Stimulated activated CD4-positive, alpha-beta T cell treated with anti-CD3 and anti-CD28 coated beads, Interleukin-1b, Interleukin-23, amount 100 ng/mL, for 4 hours (primary cell): ENCODE data around the gene STIM2.

ENCODE experiments used
- DNase-seq, 2 donors: peaks; one replicate each; pipeline ENCODE4 v3.0.0-alpha.2; 2020; ENCODE audit warnings: low read depth in 2 of 2

Gene STIM2

DNA sequence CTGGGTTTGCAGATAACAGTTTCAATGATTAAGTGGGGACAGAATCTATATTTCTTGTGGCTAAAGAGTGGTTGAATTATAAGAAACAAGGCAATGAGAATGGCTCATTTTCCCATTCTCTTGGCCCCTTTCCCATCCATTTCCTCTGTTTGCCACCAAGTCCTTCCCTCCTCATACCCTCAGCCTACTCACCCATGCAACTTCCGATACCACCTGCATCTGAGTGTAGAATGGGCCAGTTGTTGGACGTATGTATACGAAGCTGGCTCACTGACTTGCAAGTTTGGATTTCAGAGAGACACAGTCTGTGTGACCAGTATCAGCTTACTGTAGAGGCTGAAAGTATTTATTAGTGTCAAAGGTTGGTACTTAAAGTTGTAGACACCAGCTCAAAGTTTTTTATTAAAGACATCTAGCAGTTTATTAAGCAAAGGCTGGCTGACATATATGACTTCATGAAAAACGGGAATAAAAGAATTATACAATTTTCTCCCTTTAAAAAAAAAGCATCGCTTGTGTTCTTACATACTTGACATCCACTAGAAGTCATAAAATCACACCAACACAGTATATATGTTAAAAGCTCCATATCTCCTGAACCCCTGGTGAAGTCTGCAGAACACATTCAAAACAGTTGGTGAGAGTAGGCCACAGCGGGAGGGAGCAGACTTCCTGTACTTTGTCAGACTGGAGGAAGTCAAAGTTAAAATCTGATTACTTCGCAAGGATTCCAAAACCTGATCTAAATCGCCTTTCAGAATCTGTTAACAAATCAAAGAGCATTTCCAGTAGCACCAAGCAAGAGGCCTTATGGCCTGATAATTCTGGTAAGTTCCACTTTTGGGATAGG, 22.4 kb upstream of the STIM2 start:
- DNase-seq: no peak

DNA sequence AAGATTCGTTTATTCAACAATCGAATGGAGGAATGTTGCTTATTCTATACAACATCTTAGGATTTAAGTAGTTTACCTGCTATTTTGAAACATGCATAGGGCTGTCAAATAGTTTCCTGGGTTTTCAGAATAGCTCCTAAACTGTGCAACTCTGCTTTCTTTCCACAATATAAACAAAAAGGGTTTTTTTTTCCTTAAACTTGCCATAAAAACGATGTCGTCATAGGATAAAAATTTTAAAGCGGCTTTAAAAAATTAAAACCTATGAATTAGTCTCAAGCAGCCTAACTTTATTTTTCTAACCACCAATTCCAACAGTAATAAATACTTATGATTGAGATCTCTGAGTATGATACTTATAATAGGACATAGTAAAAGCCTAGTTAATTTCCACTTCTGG, 21.6 kb upstream of the STIM2 start:
- DNase-seq: no peak

DNA sequence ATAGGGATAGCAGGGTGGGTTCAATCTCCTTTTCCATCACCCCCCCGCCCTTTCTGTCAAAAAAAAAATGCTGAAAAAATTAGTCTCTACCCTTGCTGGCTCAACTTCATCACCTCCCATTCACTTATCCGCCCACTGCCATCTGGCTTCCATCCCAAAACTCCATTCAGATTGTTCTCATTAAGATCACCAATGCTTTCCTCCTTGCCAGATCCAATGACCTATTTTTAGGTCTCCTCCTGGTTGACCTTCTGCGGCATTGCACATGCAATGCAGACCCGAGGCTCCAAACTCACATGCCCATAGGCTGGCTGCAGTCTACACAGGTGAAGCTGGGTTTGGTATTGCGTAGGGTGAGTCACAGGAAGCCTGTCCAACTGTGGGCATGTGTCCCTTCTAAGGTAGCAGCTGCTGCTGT, 21.1 kb upstream of the STIM2 start:
- no peak for DNase-seq

GRCh38 chr4:26840786-26841185, 19.9 kb upstream of the STIM2 start:
- DNase-seq: no peak

- DNase-seq: no peak
Measured at GRCh38 chr4:26842911-26843310, 17.7 kb upstream of the STIM2 start.

DNA sequence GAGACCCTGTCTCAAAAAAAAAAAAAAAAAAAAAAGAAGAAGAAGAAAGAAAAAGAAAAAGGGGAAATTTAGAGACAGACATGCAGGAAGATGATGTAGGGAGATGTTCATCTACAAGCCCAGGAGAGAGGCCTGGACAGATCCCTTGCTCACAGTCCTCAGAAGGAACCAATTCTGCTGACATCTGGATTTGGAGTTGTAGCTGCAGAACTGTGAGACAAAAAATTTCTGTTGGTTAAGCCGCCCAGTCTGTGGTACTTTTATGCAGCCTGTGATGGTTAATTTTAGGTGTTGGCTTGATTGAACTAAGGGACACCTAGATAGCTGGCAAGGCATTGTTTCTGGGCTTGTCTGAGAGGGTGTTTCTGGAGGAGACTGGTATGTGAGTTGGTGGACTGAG, 10.1 kb upstream of the STIM2 start:
- DNase-seq: no peak

DNA sequence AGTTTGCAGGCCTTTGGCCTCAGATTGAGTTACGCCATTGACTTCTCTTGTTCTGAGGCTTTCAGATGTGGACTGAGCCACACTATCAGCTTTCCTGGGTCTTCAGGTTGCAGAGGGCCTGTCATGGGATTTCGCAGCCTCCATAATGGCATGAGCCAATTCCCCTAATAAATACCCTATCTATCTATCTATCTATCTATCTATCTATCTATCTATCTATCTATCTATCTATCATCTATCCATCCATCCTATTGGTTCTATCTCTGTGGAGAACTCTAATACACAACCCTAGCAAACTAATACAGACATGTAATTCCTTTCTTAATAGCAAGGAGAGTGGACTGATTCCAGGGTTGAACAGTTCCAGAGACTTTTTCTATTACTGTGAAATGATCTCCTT, 9.5 kb upstream of the STIM2 start:
- no peak for DNase-seq

DNA sequence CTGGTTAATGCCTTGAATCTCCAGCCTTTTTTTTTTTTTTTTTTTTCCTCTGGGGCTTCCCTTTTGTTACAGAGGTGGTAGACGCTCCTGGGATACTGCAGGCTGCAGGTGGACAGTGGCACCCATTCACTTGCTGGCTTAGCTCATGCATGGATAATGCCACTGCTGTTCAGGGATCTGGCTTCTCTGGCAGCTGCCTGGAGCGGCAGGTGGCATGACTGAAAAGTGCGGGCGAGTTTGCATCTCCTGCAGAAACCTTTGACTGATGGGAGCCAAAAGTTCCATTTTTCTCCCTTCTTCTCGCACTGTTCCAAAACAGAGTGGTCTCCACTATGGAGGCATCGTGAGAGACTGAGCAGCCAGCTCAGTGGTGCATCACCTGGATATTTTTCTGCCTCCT, 5.9 kb upstream of the STIM2 start:
- DNase-seq: no peak

DNA sequence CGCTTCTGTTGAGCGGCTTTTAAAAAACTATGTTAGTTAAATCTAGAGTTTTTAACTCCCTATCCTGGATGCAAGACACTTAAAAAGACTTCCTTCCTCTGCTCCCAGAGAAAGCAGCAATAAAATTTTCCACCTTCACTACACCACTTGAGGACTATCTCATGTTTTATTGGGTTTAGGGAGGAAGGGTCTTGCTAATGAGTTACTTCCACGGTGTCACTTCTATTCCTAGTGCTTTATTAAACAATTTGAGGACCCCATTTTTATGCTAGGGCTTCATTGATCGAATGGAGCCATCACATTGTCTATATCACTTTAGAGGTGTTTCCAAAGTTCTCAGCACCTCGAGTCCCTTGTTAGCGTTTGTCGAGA, 3.7 kb upstream of the STIM2 start:
- DNase-seq: no peak

- peak; percentile 92 to 93 for DNase-seq
Measured at GRCh38 chr4:26857278-26858034, 3.2 kb upstream of the STIM2 start.

DNA sequence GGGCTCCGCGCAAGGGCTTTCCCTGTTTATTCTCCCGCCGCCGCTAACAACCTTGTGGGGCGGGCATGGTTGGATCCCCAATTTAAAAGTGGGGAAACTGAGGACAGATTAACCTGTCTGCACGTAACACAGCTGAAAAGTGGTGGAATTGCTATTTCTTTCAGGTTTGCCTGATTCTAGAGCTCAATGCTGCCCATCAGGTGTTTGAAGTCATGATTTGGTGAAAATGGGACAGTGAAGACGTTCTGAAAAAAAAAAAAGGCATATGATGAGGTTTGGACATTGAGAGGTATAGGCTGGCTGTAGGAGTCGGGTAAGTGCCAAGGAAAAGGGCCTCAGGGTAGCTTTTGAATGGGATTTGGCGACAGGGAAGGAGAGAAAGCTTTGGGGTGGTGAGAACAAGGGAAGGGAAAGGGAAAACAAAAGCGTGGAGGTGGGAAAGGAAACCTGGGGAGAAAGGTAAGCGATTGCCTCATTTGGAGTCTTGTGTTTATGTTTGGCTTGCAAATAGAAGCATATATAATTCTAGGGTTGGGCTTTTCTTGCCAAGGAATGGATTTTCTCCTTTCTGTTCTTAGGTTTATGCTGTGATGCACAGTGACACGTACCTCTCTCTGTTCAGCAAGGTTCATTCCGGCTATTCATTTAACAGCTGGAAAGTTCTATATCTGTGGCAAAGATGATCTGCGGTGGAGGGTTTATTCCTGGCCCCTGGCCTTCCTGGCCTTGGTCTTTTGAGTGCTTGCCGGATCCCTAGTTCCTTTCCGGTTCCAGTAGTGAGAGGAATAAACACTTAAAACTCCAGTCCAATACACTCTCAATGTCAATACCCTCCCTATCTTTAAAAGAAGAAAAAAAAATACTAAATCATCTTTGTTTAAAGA, 2.4 kb upstream of the STIM2 start:
- DNase-seq: no peak

DNA sequence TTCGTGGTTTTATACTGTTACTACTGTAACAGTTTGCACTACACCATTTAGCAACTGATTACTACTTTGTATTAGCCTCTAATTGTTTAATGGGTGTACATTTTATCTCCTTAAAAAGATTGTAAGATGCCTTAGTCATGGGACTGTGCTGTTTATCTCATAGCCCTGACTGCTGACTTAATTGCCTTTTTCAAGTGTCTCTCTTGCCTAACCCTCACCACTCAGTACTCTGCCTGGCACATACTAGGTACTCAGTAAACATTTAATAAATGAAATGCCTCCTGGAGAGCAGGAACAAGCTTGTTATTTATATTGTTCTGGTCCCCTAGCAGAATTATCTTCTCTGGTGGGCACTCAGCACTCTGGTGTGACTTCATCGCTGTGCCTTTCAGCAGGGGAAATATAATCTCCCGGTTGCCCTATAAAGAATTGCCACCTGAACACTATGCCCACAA, 1.7 kb upstream of the STIM2 start:
- DNase-seq: no peak

DNA sequence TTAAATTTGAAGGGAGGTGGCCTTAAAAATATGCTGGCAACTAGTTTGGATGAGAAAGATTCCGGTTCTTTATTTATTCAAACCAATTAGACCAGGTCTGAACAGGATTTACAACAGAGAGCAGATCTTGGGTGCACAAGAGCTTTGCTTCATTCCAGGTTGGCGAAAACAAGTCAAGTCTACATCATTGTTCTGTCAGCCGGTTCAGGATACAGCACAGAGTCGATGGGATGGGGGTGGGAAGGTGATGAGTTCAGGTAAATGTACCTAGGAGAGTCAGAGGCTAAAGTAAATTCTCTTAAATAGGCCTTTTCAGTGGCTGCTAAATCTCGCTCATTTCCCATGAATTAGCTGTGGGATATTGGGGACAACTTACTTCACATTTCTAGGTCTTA, 882 bp upstream of the STIM2 start:
- DNase-seq: no peak

DNA sequence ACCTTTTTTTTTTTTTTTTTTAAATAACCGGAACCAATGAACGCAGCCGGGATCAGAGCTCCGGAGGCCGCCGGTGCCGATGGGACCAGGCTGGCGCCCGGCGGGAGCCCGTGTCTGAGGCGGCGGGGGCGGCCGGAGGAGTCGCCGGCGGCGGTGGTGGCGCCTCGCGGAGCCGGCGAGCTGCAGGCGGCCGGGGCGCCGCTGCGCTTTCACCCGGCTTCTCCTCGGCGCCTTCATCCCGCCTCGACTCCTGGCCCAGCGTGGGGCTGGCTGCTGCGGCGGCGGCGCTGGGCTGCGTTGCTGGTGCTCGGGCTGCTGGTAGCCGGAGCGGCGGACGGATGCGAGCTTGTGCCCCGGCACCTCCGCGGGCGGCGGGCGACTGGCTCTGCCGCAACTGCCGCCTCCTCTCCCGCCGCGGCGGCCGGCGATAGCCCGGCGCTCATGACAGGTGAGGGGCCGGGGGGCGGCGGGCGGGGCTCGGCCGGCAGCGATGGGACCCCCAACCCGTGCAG, 337 bp downstream of the STIM2 start:
- no peak for DNase-seq

GRCh38 chr4:26861434-26862186, 969 bp downstream of the STIM2 start:
- DNase-seq: peak; percentile 64 to 65

- no peak for DNase-seq
Measured at GRCh38 chr4:26862381-26862915, 1.8 kb downstream of the STIM2 start.

DNA sequence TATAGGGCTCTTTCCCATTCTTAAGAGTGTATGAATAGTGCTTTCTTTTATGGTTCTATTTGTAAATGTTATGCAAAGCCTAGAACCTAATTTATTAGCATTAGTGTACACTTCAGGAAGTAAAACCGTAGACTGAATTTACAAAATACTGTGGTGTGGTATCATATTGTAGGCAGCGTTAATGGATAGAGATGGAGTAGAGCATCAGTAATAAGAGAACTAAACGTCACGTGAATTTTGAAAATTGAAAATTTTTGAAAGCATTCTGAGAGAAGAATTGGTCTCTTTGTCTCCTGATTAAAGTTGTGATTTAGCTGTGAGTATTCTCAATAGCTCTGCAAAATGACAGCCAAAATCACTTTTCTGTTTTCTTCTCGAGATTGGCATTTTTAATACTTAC, 2.9 kb downstream of the STIM2 start:
- no peak for DNase-seq

- DNase-seq: no peak
Measured at GRCh38 chr4:26864899-26865298, 4.3 kb downstream of the STIM2 start.

- DNase-seq: no peak
Measured at GRCh38 chr4:26866203-26866602, 5.6 kb downstream of the STIM2 start.

GRCh38 chr4:26866781-26867180, 6.1 kb downstream of the STIM2 start:
- DNase-seq: no peak
